ENCODE measurements around the gene CD44. TPM values are rescaled to one million over a fixed set of nuclear protein-coding genes. Genes with fewer than 3 reads are reported as not detected.
"Not testable (repeated sequence)": the region's sequence is repeated elsewhere in the genome, so short reads cannot be mapped to it uniquely, and the experiment has no call there.

The CD44 gene
- total RNA-seq, 4 donors from 2014 or later = 92.7 to 627 (median 158) TPM

DNA sequence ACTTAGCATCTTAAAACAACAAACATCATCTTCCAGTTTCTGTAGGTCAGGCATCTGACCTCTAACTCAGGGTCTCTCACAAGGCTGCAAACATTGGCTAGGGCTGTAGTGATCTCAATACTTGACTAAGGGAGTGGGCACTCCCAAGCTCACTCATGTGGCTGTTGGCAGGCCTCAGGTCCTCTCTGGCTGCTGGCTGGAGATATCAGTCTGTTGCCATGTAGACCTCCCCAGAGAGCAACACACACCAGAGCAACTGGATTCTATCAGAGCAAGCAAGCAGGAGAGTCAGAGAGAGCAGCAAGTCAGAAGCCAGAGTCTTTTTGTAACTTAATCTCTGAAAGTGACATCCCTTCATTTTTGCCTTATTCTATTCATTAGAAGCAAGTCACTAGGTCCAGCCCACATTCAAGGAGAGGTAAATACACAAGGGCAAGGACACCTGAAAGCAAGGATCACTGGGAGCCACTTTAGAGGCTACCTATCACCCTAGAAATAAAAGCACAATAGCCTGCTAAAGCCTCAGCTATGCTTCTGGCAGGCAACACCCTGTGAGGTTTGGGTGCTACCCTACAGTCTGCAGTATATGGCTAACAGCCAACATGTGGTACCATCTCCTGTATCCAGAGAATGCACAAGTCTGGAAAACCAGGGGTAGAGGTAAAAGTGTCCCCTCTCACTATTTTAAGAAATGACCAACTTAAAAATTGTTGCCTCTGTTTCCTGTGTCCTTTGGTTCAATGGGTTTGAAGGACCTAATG, 33.5 kb upstream of the CD44 start:
- TF ChIP-seq, protein P1, sequence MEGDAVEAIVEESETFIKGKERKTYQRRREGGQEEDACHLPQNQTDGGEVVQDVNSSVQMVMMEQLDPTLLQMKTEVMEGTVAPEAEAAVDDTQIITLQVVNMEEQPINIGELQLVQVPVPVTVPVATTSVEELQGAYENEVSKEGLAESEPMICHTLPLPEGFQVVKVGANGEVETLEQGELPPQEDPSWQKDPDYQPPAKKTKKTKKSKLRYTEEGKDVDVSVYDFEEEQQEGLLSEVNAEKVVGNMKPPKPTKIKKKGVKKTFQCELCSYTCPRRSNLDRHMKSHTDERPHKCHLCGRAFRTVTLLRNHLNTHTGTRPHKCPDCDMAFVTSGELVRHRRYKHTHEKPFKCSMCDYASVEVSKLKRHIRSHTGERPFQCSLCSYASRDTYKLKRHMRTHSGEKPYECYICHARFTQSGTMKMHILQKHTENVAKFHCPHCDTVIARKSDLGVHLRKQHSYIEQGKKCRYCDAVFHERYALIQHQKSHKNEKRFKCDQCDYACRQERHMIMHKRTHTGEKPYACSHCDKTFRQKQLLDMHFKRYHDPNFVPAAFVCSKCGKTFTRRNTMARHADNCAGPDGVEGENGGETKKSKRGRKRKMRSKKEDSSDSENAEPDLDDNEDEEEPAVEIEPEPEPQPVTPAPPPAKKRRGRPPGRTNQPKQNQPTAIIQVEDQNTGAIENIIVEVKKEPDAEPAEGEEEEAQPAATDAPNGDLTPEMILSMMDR (IDR thresholded peaks at IDR 0.05) = no peak
- no peak for ATAC-seq (ENCODE audit: low FRiP score)
- DNase-seq (ENCODE audit: low spot score) = no peak

DNA sequence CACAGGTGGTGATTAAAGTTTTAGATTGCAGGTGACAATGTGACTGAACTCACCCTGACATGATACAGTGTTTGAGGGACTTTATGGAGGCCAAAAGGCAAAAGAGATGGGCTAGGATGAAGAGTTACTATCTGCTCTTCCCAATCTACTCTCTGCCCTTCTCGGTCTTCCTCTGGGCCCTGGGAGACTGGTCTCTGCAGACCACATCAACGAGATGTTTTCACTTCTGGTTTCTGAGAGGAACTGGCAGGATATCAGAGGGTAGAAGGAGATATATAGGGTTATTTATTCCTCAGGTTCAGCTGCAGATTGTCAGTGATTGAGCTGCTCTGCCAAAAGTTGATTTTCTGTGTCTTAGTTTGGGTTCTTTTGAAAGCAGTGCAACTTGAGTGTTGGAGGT, 32.4 kb upstream of the CD44 start:
- TF ChIP-seq, protein P1 (IDR thresholded peaks at IDR 0.05) = no peak
- DNase-seq (ENCODE audit: low spot score) = no peak
- no peak for ATAC-seq (ENCODE audit: low FRiP score)

DNA sequence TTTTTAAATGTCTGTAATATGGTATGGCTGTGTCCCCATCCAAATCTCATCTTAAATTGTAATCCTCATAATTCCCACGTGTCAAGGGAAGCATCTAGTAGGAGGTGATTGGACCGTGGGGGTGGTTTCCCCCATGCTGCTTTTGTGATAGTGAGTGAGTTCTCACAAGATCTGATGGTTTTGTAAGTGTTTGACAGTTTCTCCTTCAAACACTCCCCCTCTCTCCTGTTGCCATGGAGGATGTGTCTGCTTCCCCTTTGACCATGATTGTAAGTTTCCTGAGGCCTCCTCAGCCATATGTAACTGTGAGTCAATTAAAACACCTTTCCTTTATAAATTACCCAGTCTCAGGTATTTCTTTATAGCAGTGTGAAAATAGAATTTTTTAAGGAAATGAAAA, 31.1 kb upstream of the CD44 start:
- DNase-seq (ENCODE audit: low spot score) (no peak), ATAC-seq (ENCODE audit: low FRiP score) (no peak)
- TF ChIP-seq, protein P1 (IDR thresholded peaks at IDR 0.05) = no peak

DNA sequence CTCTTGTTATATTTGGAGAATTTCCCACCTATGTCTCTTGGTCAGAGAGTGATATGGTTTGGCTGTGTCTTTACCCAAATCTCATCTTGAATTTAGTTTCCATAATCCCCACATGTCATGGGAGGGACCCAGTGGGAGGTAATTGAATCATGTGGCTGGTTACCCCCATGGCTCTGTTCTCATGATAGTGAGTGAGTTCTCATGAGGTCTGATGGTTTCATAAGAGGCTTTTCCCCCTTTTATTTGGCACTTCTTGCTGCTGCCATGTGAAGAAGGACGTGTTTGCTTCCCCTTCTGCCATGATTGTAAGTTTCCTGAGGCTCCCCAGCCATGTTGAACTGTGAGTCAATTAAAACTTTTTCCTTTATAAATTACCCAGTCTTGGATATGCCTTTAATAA, 30.6 kb upstream of the CD44 start:
- not testable (repeated sequence) for DNase-seq (ENCODE audit: low spot score); ATAC-seq (ENCODE audit: low FRiP score)

DNA sequence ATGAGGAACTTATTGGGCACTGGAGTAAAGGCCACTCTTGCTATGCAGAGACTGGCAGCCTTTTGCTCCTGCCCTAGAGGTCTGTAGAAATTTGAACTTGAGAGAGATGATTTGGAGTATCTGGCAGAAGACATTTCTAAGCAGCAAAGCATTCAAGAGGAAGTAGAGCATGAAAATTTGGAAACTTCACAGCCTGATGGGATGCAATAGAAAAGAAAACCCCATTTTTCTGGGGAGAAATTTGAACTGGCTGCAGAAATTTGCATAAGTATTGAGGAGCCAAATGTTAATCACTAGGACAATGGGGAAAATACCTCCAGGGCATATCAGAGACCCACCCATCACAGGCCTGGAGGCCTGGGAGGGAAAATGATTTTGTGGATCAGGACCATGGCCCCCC, 29.9 kb upstream of the CD44 start:
- ATAC-seq (ENCODE audit: low FRiP score) (no peak), DNase-seq (ENCODE audit: low spot score) (no peak)
- TF ChIP-seq, protein P1 (IDR thresholded peaks at IDR 0.05) = no peak

DNA sequence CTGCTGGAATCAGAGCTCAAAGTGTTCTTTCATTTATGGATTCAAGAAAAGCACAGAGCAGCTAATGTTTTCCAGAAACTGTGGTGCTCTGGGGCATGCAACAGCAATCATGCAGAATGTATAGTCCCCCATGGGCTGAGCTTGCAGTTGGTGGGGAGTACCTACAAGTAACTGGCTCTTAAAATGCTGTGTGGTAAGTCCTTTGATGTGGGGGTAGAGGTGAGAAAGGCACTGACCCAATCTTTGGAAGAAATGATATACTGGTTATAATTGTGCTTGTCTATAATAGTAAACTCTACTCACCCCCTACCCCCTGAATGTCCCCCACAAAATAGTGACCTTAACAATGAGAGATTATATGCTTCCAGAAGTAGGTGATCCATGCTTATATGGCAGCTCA, 29.1 kb upstream of the CD44 start:
- DNase-seq (ENCODE audit: low spot score) (no peak), ATAC-seq (ENCODE audit: low FRiP score) (no peak)
- TF ChIP-seq, protein P1 (IDR thresholded peaks at IDR 0.05) = no peak

DNA sequence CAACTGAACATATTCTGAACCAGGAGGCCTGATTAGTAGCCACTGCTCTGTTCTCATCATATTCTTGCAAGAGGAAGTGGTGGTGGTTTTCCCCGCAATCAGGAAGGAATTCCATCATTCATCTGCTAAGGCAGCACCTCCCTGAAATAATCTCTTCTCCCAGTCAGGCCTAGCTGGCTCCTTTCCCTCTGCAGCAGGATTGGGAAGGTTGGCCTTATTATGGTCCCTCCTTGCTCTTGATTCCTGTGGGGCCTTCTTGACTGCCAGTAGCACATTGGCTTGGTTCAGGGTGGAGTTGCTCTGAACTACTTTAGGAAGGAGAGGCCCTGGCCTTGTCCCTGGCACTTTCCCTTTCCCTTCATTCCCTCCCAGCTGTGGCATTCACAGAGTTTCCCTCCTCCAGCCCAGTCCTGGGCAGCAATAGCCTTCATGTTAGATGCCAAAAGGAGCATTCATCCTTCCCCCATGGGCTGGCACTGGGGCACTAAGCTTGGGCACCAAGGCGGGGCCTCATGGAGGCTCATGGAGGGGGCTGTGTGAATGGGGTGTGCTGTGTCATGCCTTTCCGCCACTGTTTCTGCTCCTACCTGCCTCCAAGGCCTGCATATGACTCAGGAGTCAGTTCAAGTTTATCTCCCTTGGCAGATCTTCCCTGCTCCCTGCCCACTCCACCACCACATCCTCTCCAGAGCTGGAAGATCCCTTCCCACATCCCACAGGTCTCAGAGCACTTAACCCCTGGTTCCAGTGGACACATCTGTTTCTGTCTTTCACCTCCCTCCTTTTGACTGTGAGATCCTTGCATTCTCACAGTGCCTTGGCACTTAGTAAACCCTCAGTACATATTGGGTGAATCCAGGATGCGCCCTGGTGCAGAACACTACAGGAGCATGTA, 27.6 kb upstream of the CD44 start:
- ATAC-seq (ENCODE audit: low FRiP score) (peak; percentile 92), DNase-seq (ENCODE audit: low spot score) (no peak)
- TF ChIP-seq, protein P1 (IDR thresholded peaks at IDR 0.05) = no peak
